Ectodermal cell (in vitro differentiated cells): Measurements from ENCODE around the gene PARD3B.

Experiments used
- H3K27ac ChIP-seq: 2 replicates; pipeline ENCODE4 v1.7.0; 2013; ENCODE audit warnings: mild to moderate bottlenecking, low read depth, low read length; ENCODE audit not compliant: insufficient read depth, poor library complexity, severe bottlenecking
- H3K27me3 ChIP-seq: 2 replicates; pipeline ENCODE4 v1.7.0; 2013; ENCODE audit warnings: mild to moderate bottlenecking, low read length; ENCODE audit not compliant: insufficient read depth, control insufficient read depth, poor library complexity, severe bottlenecking
- H3K36me3 ChIP-seq: one replicate; pipeline ENCODE4 v1.7.0; 2013; ENCODE audit warnings: low read length; ENCODE audit not compliant: control insufficient read depth, insufficient read depth
- H3K4me1 ChIP-seq: one replicate; pipeline ENCODE4 v1.7.0; 2013; ENCODE audit warnings: low read length; ENCODE audit not compliant: control insufficient read depth, insufficient read depth
- H3K4me3 ChIP-seq: 2 replicates; pipeline ENCODE4 v1.7.0; 2013; ENCODE audit warnings: low read depth, low read length, control low read depth; ENCODE audit not compliant: insufficient read depth
- H3K9me3 ChIP-seq: 2 replicates; pipeline ENCODE4 v1.7.0; 2013; ENCODE audit warnings: mild to moderate bottlenecking, low read length, moderate library complexity; ENCODE audit not compliant: control insufficient read depth
- WGBS, 2 experiments: methylation state at CpG; one replicate each; pipeline ENCODE4 v1.1.7; 2013; ENCODE audit warnings: missing lambda C conversion rate in 2 of 2; 5-methylcytosine and 5-hydroxymethylcytosine counted together

PARD3B gene

DNA sequence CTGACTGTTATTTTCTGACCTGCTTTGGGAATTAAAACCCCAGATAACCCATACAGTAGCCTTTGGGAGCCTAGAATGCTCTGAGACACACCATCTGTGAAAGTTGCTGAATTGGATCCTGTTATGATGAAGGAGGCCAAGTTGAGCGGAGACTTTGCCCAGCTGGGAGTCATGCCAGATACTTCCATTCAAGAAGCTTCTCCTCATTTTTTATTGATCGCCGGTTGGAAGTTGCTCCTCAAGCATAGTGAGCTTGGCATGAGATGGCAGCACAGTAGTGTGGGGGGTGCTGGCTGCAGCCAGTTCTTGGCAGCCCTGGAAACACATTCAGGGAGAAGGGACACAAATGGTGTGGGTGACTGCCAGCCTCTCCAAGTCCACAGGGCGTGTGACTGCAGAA lies 866.3 kb downstream of the PARD3B start:
- Histone ChIP-seq H3K27me3 (no peaks in the 10 kb centered on the region), H3K4me1 (no peaks in the 10 kb centered on the region), H3K27ac (no peak overlapping the region), H3K9me3 (no peaks in the 10 kb centered on the region), H3K36me3 (no peaks in the 10 kb centered on the region), H3K4me3 (no peak overlapping the region)
- 95 to 100% methylated on average over 4 of the region's 4 CpGs for WGBS, 2 experiments

DNA sequence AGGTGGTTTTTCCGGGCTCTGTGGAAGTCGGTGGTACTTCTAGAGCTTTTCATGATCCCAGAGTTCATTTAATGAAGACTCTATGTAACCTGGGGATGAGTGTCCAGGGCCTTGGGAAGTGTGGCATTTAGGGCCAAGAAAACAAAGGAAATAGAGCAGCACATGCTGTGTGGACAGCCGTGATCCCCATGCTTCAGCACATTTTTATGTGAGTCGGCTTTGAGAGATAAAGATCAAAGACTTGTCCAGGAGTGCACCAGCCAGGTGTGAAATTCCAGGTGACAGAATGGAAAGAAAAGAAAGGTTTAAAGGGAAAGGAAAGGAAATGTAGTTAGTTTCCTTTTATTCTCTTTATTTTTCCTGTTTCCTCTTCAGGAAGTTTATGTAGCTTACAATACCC lies 879.1 kb downstream of the PARD3B start:
- no peaks in the 10 kb centered on the region for H3K9me3 ChIP-seq
- H3K27ac ChIP-seq = no peak overlapping the region
- H3K27me3 ChIP-seq = no peaks in the 10 kb centered on the region
- no peaks in the 10 kb centered on the region for H3K36me3 ChIP-seq
- H3K4me3 ChIP-seq = no peak overlapping the region
- no peaks in the 10 kb centered on the region for H3K4me1 ChIP-seq
- WGBS, 2 experiments = 87 to 89% methylated on average over 4 of the region's 4 CpGs

DNA sequence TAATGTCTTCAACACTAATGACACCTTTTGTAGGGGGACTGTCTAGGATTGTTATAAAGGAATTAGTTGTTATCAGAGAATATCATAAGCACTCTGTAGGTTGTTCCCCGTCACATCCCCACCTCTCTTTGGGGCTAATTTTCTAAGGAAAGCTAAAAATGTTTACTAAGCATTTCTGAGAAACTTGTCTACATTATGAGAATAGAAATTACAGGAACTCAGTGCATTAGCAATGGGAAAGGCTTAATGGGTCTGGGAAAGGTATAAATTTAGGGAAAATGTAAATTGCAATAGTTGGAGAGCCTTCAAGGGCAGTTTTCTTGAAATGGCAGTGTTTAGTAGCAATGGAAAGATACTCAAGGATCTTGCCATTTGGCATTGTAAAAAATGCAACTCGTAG lies 879.8 kb downstream of the PARD3B start:
- Histone ChIP-seq H3K27me3 (no peaks in the 10 kb centered on the region), H3K36me3 (no peaks in the 10 kb centered on the region), H3K4me1 (no peaks in the 10 kb centered on the region), H3K4me3 (no peak overlapping the region), H3K27ac (no peak overlapping the region), H3K9me3 (no peaks in the 10 kb centered on the region)
- 100% methylated on average over 1 to 2 of the region's 2 CpGs for WGBS, 2 experiments

DNA sequence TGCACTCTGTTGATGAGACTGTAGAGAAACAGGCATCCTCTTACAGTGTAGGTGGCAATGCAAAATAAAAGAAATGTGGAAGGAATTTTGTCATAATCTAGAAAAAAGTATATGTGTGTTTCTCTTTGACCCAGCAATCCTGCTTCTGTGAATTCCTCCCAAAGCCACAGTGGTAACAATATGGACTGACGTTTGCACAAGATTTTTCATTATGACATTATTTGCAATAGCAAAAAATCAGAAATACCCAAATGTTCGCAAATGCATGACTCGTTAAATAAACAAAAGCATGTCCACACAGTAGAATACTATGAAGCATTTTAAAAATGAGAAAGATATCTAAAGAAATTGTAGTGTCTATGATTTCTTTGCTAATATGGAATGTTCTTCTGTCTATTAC lies 881.8 kb downstream of the PARD3B start:
- no peaks in the 10 kb centered on the region for H3K36me3 ChIP-seq
- no peaks in the 10 kb centered on the region for H3K27me3 ChIP-seq
- H3K4me3 ChIP-seq = no peak overlapping the region
- no peaks in the 10 kb centered on the region for H3K9me3 ChIP-seq
- H3K4me1 ChIP-seq = no peaks in the 10 kb centered on the region
- H3K27ac ChIP-seq = no peak overlapping the region
- WGBS, 2 experiments = 96 to 100% methylated on average over 1 to 3 of the region's 3 CpGs

DNA sequence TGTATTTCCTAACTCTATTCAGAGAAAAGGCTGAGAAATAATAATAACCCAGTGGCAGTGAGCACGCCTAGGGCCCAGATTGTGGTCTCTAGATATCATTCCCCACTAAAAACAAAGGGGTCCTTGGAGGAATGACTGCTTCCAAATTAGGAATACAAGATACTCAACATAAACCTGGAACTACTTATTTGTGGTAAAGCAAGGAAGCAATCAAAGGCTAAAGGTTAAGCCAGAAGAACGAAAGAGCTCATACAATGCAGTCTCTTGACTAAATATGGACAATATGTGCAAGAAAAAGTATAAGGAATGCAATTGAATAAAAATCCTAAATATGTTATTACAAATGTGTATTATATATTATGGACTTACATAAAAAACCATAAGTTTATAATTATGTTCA lies 883.5 kb downstream of the PARD3B start:
- Histone ChIP-seq H3K9me3 (no peaks in the 10 kb centered on the region), H3K27ac (no peak overlapping the region), H3K36me3 (no peaks in the 10 kb centered on the region), H3K27me3 (no peaks in the 10 kb centered on the region), H3K4me3 (no peak overlapping the region), H3K4me1 (no peaks in the 10 kb centered on the region)
- 94 to 97% methylated on average over 2 of the region's 2 CpGs for WGBS, 2 experiments

DNA sequence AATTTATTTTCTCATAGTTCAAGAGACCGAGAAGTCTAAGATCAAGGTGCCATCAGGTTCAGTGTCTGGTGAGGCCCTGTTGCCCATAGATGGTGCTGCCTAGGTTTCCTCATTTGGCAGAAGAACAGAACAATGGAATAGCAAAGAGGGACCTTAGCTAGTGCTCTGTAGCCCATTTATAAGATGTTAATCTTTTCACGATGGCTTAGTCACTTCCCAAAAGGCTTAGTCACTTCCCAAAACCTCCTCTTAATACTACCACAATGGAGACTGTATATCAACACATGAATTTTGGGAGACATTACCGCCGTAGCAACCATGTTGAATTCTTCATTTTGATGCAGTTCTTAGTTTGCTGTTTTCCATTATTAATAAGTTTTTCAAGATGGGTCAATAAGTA lies 890.7 kb downstream of the PARD3B start:
- Histone ChIP-seq H3K9me3 (no peaks in the 10 kb centered on the region), H3K27me3 (no peaks in the 10 kb centered on the region), H3K4me3 (no peak overlapping the region), H3K36me3 (no peaks in the 10 kb centered on the region), H3K27ac (no peak overlapping the region), H3K4me1 (no peaks in the 10 kb centered on the region)
- WGBS, 2 experiments = 95 to 96% methylated on average over 4 of the region's 4 CpGs

DNA sequence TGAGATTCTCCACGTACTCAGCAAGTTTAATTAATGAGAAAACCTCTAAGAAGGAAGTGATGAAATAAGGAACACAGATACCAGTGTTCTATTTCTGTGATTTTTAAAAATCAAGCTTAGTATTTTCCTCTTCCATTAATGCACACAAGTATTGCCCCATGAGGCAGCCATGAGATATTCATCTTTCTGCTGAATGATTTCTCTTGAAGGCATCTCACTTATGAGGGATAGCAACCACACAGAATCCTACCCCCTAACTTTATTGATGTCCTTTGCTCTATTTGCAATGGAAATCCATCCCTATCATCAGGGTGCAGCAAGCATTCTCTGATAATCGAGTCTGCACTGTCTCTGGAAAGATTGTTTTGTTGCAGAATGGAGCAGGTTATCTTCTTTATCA lies 893.0 kb downstream of the PARD3B start:
- no peaks in the 10 kb centered on the region for H3K36me3 ChIP-seq
- H3K27me3 ChIP-seq = no peaks in the 10 kb centered on the region
- H3K4me1 ChIP-seq = no peaks in the 10 kb centered on the region
- no peaks in the 10 kb centered on the region for H3K9me3 ChIP-seq
- 83 to 91% methylated on average over 2 of the region's 2 CpGs for WGBS, 2 experiments
- H3K27ac ChIP-seq = no peak overlapping the region
- H3K4me3 ChIP-seq = no peak overlapping the region

DNA sequence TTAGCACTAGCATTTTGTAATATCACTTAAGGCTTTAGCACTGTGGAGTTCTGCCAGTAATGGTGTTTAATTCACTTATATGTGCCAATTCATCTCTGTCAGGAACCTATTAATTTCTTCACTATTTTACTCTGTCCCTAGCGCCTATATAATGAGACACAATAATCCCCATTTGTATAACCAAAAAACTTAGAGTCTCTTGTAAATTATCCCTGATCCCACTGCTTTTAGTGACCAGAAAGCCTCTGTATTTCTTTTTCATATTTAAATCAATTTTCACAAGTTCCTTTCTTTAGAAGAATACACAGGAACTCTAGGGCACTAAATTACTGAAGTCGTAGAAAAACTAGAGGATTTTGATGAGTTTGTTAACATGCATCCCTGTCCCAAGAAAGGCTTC lies 894.3 kb downstream of the PARD3B start:
- H3K27ac ChIP-seq = no peak overlapping the region
- WGBS, 2 experiments = 56 to 90% methylated on average over 1 to 2 of the region's 2 CpGs
- H3K36me3 ChIP-seq = no peaks in the 10 kb centered on the region
- H3K4me1 ChIP-seq = no peaks in the 10 kb centered on the region
- no peak overlapping the region for H3K4me3 ChIP-seq
- no peaks in the 10 kb centered on the region for H3K27me3 ChIP-seq
- H3K9me3 ChIP-seq = no peaks in the 10 kb centered on the region

DNA sequence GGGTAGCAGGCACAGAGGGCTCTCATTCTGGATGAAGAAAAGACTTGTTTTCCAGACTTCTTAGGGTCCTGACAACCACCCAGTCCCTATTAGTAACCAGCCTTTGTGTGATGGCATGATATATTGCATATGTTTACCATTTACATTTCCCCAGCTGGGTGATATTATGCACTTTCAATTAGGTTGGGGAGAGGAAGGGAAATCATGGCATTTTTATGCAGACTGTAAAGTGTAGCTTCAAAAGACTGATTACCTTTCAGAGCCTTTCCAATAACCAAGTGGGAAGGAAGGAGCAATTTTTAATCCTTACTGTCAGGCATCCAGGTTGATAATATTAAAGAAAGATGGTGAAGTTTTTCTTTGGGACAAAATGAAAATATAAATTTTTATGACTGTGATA lies 896.2 kb downstream of the PARD3B start:
- Histone ChIP-seq H3K4me3 (no peak overlapping the region), H3K9me3 (no peaks in the 10 kb centered on the region), H3K27ac (no peak overlapping the region), H3K27me3 (no peaks in the 10 kb centered on the region), H3K36me3 (no peaks in the 10 kb centered on the region), H3K4me1 (no peaks in the 10 kb centered on the region)

DNA sequence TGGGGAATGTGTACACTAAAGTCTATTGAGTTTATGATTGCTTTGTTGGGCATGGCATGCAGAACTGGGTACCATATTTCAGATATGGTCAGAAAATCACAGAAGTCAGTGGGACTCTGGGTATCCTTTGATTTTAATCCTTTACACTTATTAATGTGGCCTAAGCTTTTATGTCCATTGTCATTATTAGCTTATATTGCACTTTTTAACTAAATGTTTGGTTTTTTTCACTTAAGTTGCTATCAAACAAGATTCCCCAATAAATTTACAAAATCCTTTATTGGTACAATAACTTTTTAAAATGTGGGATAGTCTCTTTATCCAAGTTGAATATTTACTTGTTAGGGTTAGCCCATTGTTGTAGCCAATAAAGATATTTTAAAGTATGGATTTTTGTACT lies 902.9 kb downstream of the PARD3B start:
- H3K9me3 ChIP-seq = no peaks in the 10 kb centered on the region
- H3K27ac ChIP-seq = no peak overlapping the region
- H3K4me1 ChIP-seq = no peaks in the 10 kb centered on the region
- no peaks in the 10 kb centered on the region for H3K36me3 ChIP-seq
- H3K27me3 ChIP-seq = no peaks in the 10 kb centered on the region
- H3K4me3 ChIP-seq = no peak overlapping the region

DNA sequence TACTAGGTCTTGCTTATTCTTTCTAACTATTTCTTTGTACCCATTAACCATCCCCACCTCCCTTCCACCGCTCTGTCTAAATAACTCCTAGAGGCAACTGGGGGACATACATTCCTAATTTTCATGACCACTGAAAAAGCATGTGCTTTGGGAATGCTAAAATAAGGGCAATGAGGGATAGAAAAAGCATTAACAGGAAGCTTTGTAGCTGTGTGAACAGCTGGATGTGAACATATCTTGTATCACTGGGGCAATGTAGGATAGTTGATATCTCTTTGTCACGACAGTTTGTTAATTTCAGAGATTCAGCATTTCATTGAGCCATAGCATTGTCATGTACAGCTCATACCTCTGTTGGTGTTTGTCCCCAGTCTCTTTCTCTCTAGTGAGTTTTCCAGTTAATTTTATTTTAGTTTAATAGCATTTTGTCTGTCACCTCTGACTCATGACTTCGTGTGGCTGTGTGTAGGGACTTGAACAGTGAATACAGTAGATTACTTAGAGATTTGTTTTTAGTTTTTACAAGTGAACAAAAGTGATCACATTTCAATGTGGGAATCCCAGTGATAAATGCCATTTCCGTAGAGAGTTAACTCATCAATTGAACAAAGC lies 906.7 kb downstream of the PARD3B start:
- Histone ChIP-seq H3K9me3 (no peaks in the 10 kb centered on the region), H3K4me1 (no peaks in the 10 kb centered on the region), H3K27ac (no peak overlapping the region), H3K4me3 (no peak overlapping the region), H3K36me3 (no peaks in the 10 kb centered on the region), H3K27me3 (no peaks in the 10 kb centered on the region)
- 80 to 83% methylated on average over 2 to 4 of the region's 4 CpGs for WGBS, 2 experiments
